Suprapubic skin (tissue), 4 donors: ENCODE measurements around the gene GSG1L.

Source experiments
- CTCF ChIP-seq, 2 donors: fragments of 200-600 bp in 1 of 2; fragments of 450-650 bp in 1 of 2; sonication (generic) in 1 of 2; IDR thresholded peaks; one replicate each; pipeline ENCODE4 v1.5.1; 2016 to 2019; ENCODE audit warnings: antibody characterized with exemption in 2 of 2, mild to moderate bottlenecking in 1 of 2, moderate library complexity in 1 of 2
- EP300 ChIP-seq: sonication (generic); formaldehyde crosslinking; IDR thresholded peaks from one replicate; pipeline ENCODE4 v1.6.1; 2017; ENCODE audit warnings: antibody characterized with exemption
- POLR2AphosphoS5 ChIP-seq, 3 donors: sonication (generic); formaldehyde crosslinking; IDR thresholded peaks; one replicate each; pipeline ENCODE4 v1.6.1; 2017; ENCODE audit warnings: antibody characterized with exemption in 3 of 3

- TF ChIP-seq CTCF (IDR thresholded peaks at IDR 0.05) (no peak), EP300 (no peak), POLR2AphosphoS5 (IDR thresholded peaks at IDR 0.05) (no peak)
These were observed 179.9 kb downstream of the GSG1L start for GRCh38 chr16:27883576-27883975.
